ENCODE results near the gene DPM3. TPM values are rescaled to one million over a fixed set of nuclear protein-coding genes. Genes with fewer than 3 reads are reported as not detected.
"Not testable (repeated sequence)": the region's sequence is repeated elsewhere in the genome, so short reads cannot be mapped to it uniquely, and the experiment has no call there.

Gene DPM3
- total RNA-seq, 1 experiment from 2014 or later, result 100 TPM

- DNase-seq (ENCODE audit: low spot score), result no peak
Measured at GRCh38 chr1:155158991-155159390, 18.7 kb upstream of the DPM3 start.

GRCh38 chr1:155155996-155156643 lies 15.8 kb upstream of the DPM3 start:
- not testable (repeated sequence) for DNase-seq (ENCODE audit: low spot score)

DNA sequence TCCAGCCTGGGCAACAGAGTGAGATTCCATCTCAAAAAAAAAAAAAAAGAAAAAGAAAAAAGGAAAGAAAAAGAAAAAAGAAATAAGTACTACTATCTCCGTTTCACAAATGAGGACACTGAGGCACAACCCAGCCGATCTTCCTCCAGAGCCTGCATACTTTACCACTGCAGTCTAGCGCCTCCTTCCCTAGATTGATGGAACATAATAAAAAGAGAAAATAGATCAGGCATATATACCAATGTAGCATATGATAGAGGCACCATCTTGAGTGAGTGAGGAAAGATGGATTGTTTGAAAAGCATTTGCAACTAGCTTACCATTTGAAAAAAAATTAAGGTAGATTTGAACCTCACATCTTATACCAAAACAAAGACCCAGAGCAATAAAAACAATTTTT lies 5.2 kb upstream of the DPM3 start:
- DNase-seq (ENCODE audit: low spot score), result no peak

DNA sequence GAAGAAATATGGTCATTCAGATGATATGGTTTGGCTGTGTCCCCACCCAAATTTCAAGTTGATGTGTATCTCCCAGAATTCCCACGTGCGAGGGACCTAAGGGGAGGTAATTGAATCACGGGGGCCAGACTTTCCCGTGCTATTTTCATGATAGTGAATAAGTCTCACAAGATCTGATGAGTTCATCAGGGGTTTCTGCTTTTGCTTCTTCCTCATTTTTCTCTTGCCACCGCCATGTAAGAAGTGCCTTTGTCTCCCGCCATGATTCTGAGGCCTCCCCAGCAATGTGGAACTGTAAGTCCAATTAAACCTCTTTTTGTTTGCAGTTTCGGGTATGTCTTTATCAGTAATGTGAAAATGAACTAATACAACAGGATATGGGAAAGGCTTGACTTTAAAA lies 1.4 kb upstream of the DPM3 start:
- DNase-seq (ENCODE audit: low spot score), result no peak

DNA sequence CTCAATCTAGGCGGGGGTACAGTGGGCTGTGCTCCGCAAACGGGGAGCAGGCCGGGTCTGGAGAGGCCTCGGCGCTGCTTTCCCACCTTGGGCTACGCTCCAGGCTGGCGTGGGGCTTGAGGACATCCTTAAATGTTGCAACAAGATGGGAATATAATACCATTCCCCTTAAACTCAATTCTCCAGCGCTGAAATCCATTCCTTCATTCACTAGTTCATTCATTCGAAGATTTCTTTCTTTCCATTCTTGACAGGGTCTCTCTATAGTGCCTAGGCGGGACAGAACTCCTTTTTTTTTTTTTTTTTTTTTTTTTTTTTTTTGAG lies 261 bp upstream of the DPM3 start:
- no peak for DNase-seq (ENCODE audit: low spot score)

GRCh38 chr1:155137154-155137949 lies 3.0 kb downstream of the DPM3 start:
- DNase-seq (ENCODE audit: low spot score), result no peak

DNA sequence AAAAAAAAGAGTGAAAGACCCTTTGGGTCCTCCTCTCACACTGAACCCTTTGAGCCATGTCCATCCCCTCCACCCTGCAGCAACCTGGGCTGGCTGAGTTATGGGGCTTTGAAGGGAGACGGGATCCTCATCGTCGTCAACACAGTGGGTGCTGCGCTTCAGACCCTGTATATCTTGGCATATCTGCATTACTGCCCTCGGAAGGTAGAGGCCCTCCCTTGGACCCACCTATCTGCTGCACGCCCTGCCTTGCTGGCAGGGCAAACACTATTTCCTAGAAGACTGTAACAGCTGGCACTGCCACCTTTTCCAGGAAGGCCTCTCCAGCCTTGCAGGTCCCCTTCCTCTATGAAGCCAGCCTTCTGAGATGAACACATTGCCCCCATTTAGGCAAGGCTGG lies 3.6 kb downstream of the DPM3 start:
- DNase-seq (ENCODE audit: low spot score), result peak; percentile 26

- peak; percentile 94 for DNase-seq (ENCODE audit: low spot score)
Measured at GRCh38 chr1:155135415-155136028, 4.8 kb downstream of the DPM3 start, which contains the start of gene SLC50A1. Gene SLC50A1, plus strand, starts transcription at chr1:155135852. Its CDS starts 60 bp downstream, at chr1:155135912.

DNA sequence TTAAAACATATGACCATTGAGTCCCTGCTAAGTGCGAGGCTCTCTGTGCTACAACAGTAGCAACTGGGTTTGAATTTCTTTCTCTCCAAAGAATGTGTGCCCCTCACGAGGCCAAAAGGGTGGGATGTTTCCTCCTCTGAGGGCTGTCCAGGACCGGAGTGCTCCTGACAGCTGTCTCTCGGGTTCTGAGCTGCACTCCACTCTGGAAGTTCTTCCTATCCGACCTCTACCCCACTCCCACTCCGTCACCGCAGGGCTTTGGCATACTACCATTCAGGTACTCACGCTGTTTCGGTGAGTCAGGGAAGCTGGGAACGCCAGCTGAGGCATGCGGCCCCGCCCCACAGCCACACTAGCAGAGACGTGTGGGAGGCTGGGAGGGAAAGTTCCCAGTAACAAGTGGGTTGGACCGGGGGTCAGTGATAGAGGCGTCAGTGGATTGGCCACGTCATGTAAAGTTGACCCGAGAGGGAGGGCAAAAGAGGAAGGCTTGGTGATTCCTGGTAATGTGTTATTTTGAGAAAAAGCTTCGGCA lies 5.4 kb downstream of the DPM3 start:
- peak; percentile 96 for DNase-seq (ENCODE audit: low spot score)

- DNase-seq (ENCODE audit: low spot score), result no peak
Measured at GRCh38 chr1:155134322-155134721, 6.0 kb downstream of the DPM3 start.

- DNase-seq (ENCODE audit: low spot score), result no peak
Measured at GRCh38 chr1:155133799-155134281, 6.5 kb downstream of the DPM3 start.

DNA sequence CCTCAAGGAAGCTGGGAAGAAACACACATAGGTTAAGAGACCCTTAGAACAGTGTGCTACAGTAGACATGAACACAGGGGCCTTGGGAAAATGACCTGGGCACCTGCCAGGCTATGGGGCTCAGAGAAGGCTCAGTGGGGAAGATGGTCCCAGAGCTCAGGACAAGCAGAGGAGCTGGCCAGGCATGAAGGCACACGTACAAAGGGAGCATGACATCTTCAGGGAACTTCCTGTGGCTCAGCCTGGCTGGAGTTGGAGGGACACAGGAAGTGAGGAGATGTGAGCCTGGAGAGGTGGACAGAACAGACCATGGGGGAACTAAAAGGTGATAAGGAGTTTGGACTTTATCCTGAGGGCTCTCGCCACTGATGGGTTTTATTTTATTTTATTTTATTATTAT lies 8.5 kb downstream of the DPM3 start:
- DNase-seq (ENCODE audit: low spot score), result no peak

DNA sequence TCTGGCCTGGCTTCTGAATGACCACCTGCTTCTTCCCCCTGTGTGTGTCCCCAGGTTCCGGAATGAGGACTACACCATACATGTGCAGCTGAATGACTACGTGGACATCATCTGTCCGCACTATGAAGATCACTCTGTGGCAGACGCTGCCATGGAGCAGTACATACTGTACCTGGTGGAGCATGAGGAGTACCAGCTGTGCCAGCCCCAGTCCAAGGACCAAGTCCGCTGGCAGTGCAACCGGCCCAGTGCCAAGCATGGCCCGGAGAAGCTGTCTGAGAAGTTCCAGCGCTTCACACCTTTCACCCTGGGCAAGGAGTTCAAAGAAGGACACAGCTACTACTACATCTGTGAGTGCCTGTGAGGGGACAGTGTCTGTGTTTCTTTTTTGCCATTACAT lies 9.0 kb downstream of the DPM3 start:
- DNase-seq (ENCODE audit: low spot score), result no peak

DNA sequence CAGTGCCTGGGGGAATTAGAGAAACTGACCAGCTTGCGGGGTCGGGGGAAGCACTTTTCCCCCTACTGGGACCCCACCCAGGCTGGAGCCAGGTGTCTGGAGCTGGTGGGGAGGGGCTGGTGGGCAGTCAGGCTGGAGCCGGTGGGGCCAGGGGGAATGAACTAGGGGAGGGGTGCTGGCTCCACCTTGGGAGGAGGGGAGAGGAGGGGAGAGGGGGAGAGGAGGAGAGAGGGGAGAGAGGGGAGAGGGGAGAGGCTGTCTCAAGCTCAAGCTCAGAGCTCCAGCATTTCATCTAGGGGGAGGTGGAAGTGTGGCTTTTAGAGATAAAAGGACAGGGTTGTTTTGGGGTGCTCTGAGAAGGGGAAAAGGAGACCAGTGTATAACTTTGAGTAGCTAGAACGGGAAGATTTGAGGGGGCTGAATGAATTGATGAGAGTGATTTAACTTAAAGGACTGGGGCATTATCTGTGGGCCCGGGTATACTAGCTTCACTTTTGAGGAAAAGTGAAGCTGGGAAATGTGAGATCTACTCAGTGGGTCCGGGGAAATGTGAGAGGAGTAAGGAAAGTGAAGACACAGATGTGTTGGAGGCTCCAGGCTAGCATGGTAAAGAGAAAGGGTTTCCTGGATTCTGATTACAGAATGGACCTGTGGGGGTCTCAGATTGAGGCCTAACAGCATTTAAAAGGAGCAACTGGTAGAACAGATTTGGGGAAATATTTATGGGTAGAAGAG lies 9.9 kb downstream of the DPM3 start:
- DNase-seq (ENCODE audit: low spot score), result no peak

- peak; percentile 80 for DNase-seq (ENCODE audit: low spot score)
Measured at GRCh38 chr1:155128755-155129473, 11.4 kb downstream of the DPM3 start.

- DNase-seq (ENCODE audit: low spot score), result no peak
Measured at GRCh38 chr1:155127967-155128754, 12.2 kb downstream of the DPM3 start.

GRCh38 chr1:155127105-155127966 lies 13.0 kb downstream of the DPM3 start, which contains the start of gene EFNA1:
Gene EFNA1, plus strand, starts transcription at chr1:155127876. Its CDS starts 102 bp downstream, at chr1:155127978.
- peak; percentile 79 for DNase-seq (ENCODE audit: low spot score)

DNA sequence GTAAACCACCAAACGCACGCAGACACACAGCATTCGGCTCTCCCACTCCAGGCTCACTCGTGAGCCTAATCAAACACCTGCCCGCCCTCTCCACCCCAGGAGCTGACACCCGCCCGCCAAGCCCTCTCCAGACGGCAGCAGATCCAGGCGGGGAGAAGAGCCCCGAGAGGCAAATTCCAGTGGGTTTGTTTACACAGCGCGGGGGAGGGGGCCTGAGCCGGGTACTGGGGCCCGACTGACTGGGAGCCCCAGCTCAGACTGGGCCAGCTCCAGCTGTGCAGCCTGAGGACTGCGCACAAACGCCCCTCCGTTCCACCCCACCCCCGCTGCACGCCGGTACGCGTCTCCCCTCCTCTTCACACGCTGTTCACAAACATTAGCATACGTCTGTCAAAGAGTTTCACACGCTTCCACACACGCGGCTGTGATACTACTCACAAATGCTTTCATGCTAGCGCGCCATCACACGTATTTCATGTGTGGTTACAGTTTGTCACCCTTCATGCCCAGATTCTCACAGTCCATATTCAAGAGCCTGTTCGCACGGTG lies 13.7 kb downstream of the DPM3 start:
- peak; percentile 52 for DNase-seq (ENCODE audit: low spot score)
